Activated CD4-positive, CD25-positive, alpha-beta regulatory T cell treated with anti-CD3 and anti-CD28 coated beads, Interleukin-2, amount 50 U/mL, for 72 hours (primary cell): ENCODE results near the gene KLF2.
"Not testable (repeated sequence)": the region's sequence is repeated elsewhere in the genome, so short reads cannot be mapped to it uniquely, and the experiment has no call there.

ENCODE experiments used
- DNase-seq: peaks from one replicate; pipeline ENCODE4 v3.0.0; 2021

Gene KLF2

DNA sequence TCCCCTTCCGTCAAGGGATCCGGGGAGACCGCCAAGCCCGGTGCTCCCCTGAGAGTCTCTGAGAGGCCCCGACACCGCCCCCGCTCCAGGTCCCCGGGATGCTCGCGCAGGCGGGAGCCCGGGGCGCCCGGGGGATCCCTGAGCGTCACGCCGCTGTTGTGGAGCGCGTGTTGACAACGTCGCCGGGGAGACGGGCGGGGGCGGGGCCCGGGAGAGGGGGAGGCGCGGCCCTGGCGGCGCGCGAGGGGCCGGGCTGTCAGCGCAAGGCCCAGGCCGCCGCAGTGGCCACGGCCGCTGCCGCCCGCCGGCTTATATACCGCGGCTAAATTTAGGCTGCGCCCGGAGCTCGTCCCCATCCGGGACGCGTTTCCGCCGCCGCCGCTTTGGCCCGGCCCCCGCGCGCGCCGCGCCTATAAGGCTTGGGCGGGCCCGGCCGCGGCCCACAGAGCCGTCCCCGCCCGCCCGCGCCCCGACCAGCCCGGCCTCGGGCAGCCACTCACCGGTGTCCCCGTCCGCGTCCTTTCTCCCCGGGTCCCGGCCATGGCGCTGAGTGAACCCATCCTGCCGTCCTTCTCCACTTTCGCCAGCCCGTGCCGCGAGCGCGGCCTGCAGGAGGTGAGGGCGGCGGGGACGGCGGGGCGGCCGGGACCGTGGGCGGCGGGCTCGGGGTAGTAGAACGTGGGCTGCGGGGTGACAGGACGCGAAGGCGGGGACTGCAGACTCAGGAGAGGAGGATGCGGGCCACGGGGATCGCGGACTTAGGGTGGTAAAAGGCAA, at the start of gene KLF2:
TSS of gene KLF2 (plus strand) at position 443 of the 777 bp plus-strand sequence. CDS start at position 541, 98 bp downstream.
- peak; percentile 84 for DNase-seq

DNA sequence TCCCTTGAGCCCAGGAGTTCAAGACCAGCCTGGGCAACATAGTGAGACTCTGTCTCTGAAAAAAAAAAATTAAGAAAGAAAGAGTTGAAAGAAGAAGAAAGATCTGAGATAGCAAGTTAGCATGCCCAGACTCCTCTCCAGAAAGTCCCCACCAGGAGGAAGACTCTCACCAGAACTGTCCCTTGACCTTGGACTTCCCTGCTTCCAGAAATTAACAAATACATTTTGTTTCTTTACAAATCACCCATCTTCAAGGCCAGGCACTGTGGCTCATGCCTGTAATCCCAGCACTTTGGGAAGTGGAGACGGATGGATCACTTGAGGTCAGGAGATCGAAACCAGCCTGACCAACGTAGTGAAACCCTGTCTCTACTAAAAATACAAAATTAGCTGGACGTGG, 44.3 kb upstream of the KLF2 start:
- no peak for DNase-seq

DNA sequence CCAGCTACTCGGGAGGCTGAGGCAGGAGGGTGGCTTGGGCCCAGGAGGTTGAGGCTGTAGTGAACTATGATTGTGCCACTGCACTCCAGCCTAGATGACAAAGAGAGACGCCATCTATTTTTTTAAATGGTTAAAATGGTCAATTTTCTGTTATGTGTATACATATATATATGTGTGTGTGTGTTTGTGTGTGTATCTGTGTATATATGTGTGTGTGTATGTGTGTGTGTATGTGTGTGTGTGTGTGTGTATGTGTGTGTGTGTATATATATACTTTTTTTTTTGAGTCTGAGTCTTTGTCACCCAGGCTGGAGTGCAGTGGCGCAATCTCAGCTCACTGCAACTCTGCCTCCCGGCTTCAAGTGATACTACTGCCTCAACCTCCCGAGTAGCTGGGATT, 42.9 kb upstream of the KLF2 start:
- DNase-seq, result no peak

DNA sequence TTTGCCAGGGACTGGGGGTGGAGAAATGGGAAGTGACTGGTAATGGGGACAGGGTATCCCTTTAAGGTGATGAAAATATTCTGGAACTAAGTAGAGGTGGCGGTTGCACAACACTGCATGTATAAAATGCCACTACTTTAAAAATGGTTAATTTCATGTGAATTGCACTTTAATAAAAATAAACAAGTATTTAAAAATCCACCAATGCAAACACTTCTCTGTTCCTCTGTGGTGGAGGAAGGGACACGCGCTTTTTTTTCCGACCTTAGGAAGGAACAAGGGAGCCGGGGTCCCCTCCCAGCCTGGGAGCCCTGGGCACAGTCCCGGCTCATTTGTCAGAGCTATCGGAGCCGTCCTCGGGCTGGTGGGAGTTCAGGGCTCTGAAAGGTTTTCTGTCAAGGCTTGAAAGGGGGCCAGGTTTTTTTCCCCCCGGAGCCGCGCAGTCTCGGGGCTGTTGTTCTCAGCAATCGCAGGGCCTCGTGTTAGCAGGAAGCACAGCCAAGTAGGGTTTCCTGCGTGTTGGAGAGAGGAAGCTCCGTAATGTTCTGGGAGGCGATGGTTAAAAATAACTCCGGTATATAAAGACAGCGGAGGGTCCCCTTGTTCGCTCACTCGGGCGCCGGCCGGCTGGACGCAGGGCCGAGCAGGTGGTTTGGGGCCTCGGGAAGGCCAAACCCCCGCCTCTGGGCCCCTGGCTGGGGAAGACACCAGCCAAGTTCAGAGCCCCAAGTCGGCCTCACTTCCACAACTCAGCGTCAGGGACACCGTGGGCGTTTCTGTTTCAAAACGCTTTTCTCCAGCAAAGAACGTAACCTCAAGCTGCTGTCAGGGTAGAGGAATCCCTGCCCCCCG, 41.2 kb upstream of the KLF2 start:
- peak; percentile 49 for DNase-seq

DNA sequence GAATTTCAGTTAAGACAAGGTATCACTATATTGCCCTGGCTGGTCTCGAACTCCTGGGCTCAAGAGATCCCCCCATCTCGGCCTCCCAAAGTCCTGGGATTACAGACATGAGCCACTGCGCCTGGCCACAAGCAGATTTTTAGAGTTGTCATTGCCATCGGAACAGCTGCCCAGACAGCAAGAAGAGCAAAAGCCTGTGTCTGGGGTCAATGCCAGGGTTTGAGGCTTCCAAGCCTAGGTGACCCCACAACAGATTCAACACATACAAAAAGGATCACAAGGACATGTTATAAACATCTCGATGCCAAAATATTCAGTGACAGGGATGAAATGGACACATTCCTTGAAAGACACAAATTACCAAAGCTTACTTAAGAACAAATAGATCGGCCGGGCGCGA, 40.1 kb upstream of the KLF2 start:
- no peak for DNase-seq

DNA sequence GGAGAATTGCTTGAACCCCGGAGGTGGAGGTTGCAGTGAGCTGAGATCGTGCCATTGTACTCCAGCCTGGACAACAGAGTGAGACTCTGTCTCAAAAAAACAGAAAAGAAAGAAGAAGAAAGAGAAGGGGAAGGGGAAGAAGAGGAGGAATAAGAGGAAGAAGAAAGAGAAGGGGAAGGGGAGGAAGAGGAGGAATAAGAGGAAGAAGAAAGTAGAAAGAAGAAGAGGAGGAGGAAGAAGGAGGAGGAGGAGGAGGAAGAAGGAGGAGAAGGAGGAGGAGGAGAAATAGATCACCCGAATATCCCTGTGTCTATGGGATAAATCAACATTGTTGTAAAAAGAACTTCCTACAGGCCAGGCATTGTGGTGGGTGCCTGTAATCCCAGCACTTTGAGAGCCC, 39.5 kb upstream of the KLF2 start:
- DNase-seq, result not testable (repeated sequence)

DNA sequence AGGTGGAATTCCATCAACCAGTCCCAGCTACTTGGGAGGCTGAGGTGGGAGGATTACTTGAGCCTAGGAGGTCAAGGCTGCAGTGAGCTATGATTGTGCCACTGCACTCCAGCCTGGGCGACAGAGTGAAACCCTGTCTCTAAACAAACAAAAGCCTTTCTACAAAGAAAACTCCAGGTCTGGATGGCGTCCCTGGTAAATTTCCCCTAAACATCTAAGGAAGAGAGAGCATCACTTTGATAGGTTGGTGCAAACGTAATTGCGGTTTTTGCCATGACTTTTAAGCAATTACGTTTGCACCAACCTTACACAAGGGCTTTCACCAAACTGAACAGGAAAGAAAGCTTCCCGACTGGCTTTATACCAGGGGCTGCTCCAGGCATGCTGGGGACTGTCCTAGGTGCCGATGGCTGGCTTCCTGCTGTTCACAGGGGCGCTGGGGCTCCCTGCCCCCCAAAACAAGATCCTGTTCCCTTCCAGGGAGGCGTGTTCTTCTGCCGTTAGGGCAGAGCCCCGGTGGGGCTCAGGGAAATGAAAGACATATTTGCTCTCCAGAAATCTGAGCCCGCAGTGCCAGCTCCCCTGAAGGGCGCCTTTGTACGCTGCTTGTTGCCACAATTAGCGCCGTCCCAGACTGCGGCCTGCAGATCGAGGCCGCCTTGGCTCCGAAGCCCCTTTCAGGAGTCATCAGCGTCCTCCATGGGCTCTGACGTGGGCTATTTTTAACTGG, 38.7 kb upstream of the KLF2 start:
- no peak for DNase-seq

DNA sequence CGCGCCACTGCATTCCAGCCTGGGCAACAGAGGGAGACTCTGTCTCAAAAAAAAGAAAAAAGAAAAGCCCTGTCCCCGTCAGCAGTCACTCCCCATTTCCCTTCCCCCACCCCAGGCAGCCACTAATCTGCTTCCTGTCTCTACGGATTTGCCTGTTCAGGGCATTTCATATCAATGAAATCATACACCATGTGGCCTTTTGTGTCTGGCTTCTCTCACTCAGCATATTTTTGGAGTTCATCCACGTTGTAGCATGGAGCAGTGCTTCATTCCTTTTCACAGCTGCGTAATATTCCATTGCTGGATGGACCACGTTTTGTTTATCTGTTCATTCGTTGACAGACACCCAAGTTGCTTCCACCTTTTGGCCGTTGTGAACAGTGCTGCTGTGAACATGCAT, 36.1 kb upstream of the KLF2 start:
- DNase-seq, result no peak

DNA sequence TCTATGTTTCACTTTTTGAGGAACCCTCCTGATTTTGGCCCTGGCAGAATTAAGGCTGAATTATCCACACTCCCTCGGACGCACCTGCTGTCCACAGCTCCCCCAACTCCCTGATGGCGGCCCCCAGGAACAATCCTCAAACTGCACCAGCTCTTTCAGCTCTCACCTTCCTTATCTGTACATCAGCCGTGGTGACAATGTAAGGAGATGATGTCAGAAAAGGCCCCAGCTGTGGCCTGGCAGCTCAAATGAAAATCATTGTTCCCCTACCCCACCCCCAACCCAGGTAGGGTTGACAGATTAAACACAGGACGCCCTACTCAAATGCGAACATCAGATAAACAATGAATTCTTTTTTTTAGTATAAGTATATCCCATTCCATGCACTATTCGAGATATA, 35.0 kb upstream of the KLF2 start:
- DNase-seq, result no peak

DNA sequence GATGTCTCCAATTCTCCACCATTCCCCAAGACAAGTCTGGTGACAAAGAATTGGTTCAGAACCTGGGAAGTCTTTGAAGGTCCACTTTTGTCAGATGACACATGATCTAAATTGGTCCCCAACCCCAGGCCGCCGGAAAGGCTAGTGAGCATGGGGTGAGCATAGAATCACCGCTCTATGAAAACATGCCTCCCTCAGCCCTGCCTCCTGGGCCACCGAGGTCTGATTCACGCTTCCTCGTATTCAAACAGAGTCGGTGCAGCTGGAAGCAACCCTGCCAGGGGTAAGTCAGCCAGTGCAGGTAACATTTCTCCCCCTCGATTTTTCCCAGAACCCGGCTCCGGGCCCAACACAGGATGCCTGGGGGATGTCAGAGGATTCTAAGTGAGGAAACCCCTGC, 33.9 kb upstream of the KLF2 start:
- no peak for DNase-seq

DNA sequence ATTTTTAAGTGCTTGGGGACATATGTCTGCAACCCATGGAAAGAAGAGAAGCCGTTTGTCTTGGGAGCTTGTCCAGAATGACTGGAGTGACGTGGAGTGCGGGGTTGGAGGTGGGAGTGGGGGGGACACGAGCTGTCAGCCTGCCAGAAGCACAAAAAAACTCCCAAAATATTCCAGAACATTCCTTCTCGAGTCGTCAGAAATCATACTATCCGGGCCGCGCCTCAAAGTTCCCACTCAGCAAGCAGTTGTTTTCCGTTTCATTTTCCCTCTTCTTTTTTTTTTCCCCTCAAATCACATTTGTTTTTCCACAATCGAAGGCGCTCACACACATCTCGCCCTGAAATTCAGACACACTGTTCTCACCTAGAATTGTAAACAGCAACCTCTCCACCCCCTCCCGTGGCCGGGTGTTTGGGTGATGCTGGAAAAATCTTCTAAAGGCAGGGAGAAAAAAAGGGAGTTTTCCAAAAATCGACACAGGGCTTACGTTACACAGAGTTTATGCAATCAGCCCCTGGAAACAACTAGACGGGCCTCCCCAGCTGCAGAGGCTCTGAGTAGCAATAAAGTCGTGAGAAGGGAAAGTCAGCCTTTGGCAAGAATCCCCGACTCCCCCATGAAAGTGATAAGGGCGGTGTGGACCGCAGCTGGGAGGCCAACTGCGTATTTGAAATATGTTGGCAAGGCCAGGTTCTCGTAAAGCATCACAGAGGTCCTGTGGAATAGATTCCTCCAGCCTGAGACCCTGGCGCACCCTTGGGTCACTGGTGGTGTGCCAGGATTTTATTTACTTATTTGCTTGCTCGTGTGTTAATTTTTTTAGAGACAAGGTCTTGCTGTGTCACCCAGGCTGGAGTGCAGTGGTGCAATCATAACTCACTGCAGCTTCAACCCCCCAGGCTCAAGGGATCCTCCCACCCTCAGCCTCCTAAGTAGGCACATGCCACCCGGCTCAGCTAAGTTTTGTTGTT, 31.2 kb upstream of the KLF2 start:
- no peak for DNase-seq

DNA sequence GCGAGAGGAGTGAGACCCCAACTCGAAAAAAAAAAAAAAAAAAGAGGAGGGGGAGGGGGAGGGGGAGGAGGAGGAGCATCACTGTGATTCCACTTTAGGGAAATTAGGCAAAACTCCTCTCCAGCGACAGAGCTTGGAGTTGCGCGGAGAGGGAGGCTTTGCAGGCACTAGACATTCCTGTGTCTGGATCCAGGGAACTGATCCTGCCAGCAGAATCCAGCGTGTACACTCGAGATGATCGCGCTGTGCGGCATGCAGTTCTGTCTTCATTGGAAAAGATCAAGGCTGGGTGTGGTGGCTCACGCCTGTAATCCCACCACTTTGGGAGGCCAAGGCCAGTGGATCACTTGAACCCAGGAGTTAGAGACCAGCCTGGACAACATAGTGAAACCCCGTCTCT, 29.6 kb upstream of the KLF2 start:
- DNase-seq, result no peak

DNA sequence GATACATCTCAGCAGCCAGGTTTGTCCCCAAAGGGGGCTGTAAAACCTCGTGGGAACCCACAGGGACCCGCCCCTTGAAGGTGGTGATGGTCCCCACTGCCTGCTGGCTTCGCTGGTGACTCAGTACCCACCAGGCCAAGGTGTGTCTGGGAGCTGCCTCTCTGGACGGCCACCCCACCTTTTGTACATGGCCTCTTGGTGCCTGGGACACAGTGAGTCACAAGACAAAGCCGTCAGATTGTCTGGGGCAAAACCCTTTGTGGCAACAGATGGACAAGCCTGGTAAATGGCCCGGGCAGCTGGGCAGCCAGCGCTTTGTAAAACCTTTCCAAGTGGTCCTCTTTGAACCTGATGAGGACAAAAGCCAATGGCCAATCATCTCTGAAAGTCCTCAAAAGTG, 27.9 kb upstream of the KLF2 start:
- no peak for DNase-seq

DNA sequence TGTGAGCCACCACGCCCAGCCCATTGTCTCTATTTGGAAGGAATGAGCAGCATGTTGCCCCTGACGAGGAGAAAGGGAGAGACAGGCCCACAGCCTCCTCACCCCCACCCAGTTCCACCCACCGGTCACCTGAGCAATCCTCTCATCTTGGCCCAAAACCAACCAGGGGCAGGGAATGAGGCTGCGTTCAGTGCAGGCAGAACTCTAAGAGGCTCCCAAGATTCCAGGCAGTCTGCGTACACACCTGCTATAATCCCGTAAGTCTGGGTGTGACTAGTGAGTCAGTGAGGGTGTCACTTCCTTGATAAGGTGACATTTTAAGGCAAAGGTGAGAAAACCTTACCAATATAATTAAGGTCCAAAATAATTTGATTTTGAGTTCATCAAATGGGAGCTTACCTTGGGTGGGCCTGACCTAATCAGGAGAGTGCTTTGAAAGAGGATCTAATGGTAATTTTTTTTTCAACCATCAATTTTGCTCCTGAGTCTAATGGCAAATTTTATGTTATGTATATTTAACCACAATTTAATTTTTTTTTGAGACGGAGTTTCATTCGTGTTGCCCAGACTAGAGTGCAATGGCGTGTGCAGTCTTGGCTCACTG, 26.9 kb upstream of the KLF2 start:
- DNase-seq, result no peak

DNA sequence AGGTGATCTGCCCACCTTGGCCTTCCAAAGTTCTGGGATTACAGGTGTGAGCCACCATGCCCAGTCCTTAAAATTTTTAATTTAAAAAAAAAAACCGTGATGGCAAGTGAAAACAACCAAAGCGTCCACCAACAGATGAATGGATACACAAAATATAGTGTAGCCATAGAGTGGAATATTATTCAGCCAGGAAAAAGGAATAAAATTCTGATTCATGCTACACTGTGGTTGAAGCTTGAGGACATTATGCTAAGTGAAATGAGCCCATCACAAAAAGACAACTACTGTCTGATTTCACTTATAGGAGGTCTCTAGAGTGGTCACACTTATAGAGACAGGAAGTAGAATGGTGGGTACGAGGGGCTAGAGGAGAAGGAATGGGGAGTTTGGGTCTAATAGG, 26.3 kb upstream of the KLF2 start:
- no peak for DNase-seq

DNA sequence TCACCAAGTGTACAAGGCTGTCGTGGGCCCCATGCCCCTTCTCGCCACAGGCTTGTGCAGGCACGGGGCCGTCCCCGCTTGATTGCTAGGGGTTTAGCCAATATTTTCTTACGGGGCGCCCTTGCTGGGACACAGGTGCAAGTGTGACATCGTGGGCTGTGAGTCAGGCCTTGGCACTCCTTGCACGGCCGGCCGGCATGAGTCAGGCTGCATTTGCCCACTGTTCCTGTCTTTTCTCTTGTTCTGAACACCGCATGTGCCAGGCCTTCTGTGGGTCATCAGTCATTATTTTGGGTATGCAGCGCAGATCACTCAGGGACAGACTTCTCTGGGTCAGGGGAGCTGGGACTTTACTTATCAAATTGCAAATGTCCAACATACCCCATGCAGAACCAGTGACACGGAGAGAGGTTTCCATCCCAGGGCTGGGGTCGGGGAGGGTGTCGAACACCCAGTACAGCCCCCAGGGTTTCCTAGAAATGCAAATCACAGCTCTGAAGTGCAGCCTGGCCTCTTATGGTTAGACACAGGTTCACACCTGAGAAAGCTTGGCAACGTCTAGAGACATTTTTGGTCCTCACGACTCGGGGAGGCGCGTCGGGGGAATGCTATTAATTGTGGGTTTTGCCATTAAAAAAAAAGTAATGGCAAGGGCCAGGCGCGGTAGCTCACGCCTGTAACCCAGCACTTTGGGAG, 22.5 kb upstream of the KLF2 start:
- DNase-seq, result no peak

DNA sequence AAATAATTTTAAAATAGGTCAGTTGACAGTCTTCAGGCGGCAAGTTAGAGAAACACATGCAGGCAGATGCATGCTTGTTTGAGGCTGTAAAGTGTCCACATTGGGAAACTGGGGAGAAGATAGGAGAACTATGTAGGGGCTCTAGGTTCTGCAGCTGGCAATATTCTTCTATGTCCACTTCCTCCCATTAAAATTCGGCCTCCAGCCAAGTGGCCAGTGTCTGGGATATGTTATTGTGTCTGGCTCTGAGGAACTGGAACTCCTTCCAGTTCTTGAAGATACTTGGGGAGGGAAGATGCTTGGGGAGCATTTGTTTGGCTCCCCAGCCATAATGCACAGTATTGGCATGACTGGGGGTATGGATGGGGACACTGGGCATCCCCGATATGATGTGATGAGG, 20.9 kb upstream of the KLF2 start:
- no peak for DNase-seq

DNA sequence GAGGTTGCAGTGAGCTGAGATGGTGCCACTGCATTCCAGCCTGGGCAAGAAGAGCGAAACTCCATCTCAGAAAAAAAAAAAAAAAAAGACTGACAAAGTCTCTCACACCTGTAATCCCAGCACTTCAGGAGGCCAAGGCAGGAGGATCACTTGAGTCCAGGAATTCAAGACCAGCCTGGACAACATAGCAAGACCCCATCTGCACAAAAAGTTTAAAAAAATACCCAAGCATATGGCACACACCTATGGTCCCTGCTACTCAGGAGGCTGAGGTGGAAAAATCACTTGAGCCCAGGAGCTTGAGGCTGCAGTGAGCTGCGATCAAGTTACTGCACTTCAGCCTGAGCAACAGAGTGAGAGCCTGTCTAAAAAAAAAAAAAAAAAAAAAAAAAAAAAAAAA, 20.1 kb upstream of the KLF2 start:
- not testable (repeated sequence) for DNase-seq

DNA sequence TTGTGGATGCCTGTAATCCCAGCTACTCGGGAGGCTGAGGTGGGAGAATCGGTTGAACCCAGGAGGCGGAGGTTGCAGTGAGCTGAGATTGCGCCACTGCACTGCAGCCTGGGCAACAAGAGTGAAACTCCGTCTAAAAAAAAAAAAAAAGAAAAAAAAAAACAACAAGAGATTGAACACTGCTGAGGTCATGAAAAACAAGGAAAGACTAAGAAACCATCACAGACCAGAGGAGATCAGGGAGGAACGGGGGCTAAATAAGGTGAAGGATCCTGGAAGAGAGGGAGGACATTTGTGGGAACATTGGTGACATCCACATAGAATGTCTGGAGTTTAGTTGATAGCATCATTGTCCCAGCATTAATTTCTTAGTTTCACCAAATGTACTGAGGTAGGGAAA, 19.6 kb upstream of the KLF2 start:
- DNase-seq, result not testable (repeated sequence)

DNA sequence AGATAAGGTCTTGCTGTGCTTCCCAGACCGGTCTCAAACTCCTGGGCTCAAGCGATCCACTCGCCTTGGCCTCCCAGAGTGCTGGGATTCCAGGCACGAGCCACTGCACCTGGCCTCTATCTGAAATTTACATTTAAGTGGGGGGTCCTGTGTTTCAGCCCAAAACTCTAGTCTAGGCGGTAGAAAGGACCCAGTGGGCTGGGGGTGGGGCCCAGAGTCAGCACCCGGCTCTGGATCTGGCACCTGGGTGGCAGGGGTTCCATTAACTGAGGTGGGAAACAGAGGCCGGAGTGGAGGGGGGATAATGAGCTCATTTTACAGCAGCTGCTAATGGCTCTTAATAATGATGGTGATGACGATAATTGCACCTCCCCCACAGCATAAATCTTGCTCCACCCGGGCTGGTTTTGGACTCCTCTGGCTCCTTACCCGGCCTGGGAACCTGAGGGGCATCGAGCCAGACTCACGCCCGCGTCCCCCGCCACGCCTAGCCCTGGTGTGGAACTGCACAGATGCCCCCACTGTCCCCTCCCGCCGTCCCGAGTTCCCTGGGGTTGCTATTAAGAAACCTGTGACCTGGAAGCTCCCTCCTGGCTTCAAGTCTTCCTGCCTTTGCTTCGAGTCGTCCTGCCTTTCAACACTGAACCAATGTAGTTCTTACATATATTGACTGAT, 17.8 kb upstream of the KLF2 start:
- no peak for DNase-seq

DNA sequence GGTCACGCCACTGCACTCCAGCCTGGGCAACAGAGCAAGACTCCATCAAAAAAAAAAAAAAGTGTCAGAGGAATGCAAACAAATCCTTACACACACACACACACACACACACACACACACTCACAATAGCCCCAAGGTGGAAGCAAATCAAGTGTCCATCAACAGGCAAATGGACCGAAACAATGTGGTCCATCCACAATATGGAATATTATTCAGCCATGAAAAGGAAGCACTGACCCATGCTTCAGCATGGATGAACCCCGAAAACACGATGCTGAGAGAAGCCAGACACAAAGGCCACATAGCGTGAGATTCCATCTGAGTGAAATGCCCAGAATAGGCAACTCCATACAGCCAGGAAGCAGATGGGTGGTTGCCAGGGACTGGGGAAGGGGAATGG, 16.5 kb upstream of the KLF2 start:
- DNase-seq, result no peak
